ENCODE results near the gene KIAA1549. TPM values are rescaled to one million over a fixed set of nuclear protein-coding genes. Genes with fewer than 3 reads are reported as not detected.

KIAA1549 gene
- total RNA-seq, 1 experiment from 2014 or later, result 18.7 TPM

- CTCF ChIA-PET, result no interaction called here
- Mint-ChIP-seq H3K27me3 (ENCODE audit: low read depth) (no peaks in the 10 kb centered on the region), H3K36me3 (no peaks in the 10 kb centered on the region), H3K9me3 (no peaks in the 10 kb centered on the region), H3K4me1 (peaks cover 37% of the 10 kb centered on the region), H3K4me3 (no peak overlapping the region), H3K27ac (peak overlapping the region; percentile 77; the same call in 1 of the 2 replicates)
- no peak for DNase-seq (ENCODE audit: low spot score)
- TF ChIP-seq JUN (CRISPR knock-in tag; IDR thresholded peaks at IDR 0.05) (no peak), ZNF416 (CRISPR knock-in tag; IDR thresholded peaks at IDR 0.05) (no peak), AR (CRISPR knock-in tag; IDR thresholded peaks at IDR 0.05) (no peak), CREM (CRISPR knock-in tag; IDR thresholded peaks at IDR 0.05) (no peak), SMAD3 (CRISPR knock-in tag; IDR thresholded peaks at IDR 0.05; ENCODE audit: borderline replicate concordance) (no peak), TEAD1 (CRISPR knock-in tag; IDR thresholded peaks at IDR 0.05) (no peak), TP53 (CRISPR knock-in tag; IDR thresholded peaks at IDR 0.05) (no peak), NFATC4 (CRISPR knock-in tag; IDR thresholded peaks at IDR 0.05) (no peak), FOXJ3 (CRISPR knock-in tag; IDR thresholded peaks at IDR 0.05; ENCODE audit: borderline replicate concordance) (no peak), NFE2L1 (CRISPR knock-in tag; IDR thresholded peaks at IDR 0.05) (no peak), JAZF1 (CRISPR knock-in tag; IDR thresholded peaks at IDR 0.05) (no peak), ATF3 (CRISPR knock-in tag; conservative IDR thresholded peaks at IDR 0.05) (no peak), MYBL2 (CRISPR knock-in tag; IDR thresholded peaks at IDR 0.05) (no peak)
- TF ChIP-seq, protein P1, sequence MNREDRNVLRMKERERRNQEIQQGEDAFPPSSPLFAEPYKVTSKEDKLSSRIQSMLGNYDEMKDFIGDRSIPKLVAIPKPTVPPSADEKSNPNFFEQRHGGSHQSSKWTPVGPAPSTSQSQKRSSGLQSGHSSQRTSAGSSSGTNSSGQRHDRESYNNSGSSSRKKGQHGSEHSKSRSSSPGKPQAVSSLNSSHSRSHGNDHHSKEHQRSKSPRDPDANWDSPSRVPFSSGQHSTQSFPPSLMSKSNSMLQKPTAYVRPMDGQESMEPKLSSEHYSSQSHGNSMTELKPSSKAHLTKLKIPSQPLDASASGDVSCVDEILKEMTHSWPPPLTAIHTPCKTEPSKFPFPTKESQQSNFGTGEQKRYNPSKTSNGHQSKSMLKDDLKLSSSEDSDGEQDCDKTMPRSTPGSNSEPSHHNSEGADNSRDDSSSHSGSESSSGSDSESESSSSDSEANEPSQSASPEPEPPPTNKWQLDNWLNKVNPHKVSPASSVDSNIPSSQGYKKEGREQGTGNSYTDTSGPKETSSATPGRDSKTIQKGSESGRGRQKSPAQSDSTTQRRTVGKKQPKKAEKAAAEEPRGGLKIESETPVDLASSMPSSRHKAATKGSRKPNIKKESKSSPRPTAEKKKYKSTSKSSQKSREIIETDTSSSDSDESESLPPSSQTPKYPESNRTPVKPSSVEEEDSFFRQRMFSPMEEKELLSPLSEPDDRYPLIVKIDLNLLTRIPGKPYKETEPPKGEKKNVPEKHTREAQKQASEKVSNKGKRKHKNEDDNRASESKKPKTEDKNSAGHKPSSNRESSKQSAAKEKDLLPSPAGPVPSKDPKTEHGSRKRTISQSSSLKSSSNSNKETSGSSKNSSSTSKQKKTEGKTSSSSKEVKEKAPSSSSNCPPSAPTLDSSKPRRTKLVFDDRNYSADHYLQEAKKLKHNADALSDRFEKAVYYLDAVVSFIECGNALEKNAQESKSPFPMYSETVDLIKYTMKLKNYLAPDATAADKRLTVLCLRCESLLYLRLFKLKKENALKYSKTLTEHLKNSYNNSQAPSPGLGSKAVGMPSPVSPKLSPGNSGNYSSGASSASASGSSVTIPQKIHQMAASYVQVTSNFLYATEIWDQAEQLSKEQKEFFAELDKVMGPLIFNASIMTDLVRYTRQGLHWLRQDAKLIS (CRISPR knock-in tag; IDR thresholded peaks at IDR 0.05; ENCODE audit: borderline replicate concordance), result no peak
- no peak for ATAC-seq
- POLR2A ChIA-PET, result no interaction called here
Measured at GRCh38 chr7:138948403-138948802, 32.8 kb downstream of the KIAA1549 start.

- POLR2A ChIA-PET, result interaction anchor here (0.6 kb wide), 1 partner anchor 11 kb away, joined by 3 read pairs; no protein-coding TSS in a partner anchor
- CTCF ChIA-PET, result interaction anchor here (0.5 to 1.2 kb wide), 3 partner anchors 9 to 201 kb away, joined by 3 to 4 read pairs (median 3); no protein-coding TSS in a partner anchor
- H3K4me3 Mint-ChIP-seq, result no peak overlapping the region
- peaks cover 2% of the 10 kb centered on the region; the same call in 1 of the 2 replicates for H3K36me3 Mint-ChIP-seq
- H3K27ac Mint-ChIP-seq, result peak overlapping the region; percentile 79
- H3K9me3 Mint-ChIP-seq, result no peaks in the 10 kb centered on the region
- TF ChIP-seq, protein P2, sequence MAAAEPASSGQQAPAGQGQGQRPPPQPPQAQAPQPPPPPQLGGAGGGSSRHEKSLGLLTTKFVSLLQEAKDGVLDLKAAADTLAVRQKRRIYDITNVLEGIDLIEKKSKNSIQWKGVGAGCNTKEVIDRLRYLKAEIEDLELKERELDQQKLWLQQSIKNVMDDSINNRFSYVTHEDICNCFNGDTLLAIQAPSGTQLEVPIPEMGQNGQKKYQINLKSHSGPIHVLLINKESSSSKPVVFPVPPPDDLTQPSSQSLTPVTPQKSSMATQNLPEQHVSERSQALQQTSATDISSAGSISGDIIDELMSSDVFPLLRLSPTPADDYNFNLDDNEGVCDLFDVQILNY (CRISPR knock-in tag; IDR thresholded peaks at IDR 0.05), result no peak
- no peak for TF ChIP-seq TCF7 (CRISPR knock-in tag; IDR thresholded peaks at IDR 0.05; ENCODE audit: low read depth)
- no peaks in the 10 kb centered on the region for H3K27me3 Mint-ChIP-seq (ENCODE audit: low read depth)
- DNase-seq (ENCODE audit: low spot score) (no peak), ATAC-seq (no peak; the same call in 1 of the 2 replicates)
- peaks cover 44% of the 10 kb centered on the region for H3K4me1 Mint-ChIP-seq
Measured at GRCh38 chr7:138945821-138946220, 35.4 kb downstream of the KIAA1549 start.

Data from WTC11 (cell line).